ENCODE data around the gene RAD51B. TPM values are rescaled to one million over a fixed set of nuclear protein-coding genes. Genes with fewer than 3 reads are reported as not detected.

Gene RAD51B
- polyA plus RNA-seq, 3 donors: 3.6 to 11.6 (median 9.4) TPM

- H3K4me3 Mint-ChIP-seq: no peak overlapping the region
- H3K27me3 ChIP-seq (ENCODE audit: control insufficient read depth in 2 of 2, insufficient read depth in 2 of 2, low read length in 2 of 2): no peaks in the 10 kb centered on the region
- no peak overlapping the region for H3K27ac Mint-ChIP-seq
- peaks cover 0 to under 1% (median 0%) of the 10 kb centered on the region in 3 donors for H3K27me3 Mint-ChIP-seq (ENCODE audit: low read depth in 3 of 3)
- H3K4me1 Mint-ChIP-seq: peaks cover 33% of the 10 kb centered on the region
- intact Hi-C loops (cut with micrococcal nuclease): loop anchor here (10.0 kb wide), 3 partner anchors 250 to 580 kb away; partner anchors contain the start of genes ZFP36L1 (in 2 of the 2), RAD51B (in 1 of the 2) and ZFYVE26 (in 1 of the 2)
- H3K9me3 ChIP-seq (replicated peaks in 1 of 2; ENCODE audit: control insufficient read depth in 1 of 2, insufficient read depth in 1 of 2, low read length in 2 of 2): no peaks in the 10 kb centered on the region
- WGBS (ENCODE audit: insufficient coverage): no CpG with 5 or more reads among the region's 4 CpGs
- H3K4me2 ChIP-seq (replicated peaks; ENCODE audit: extremely low read depth, low read length, poor library complexity, severe bottlenecking): no peak overlapping the region
- H3K36me3 ChIP-seq (replicated peaks in 1 of 2; ENCODE audit: control insufficient read depth in 1 of 2, insufficient read depth in 2 of 2, low read length in 2 of 2): no peaks in the 10 kb centered on the region
- H4K20me1 ChIP-seq (ENCODE audit: insufficient read depth, low read length): no peaks in the 10 kb centered on the region
- H3K4me3 ChIP-seq (replicated peaks in 1 of 3; ENCODE audit: low read depth in 2 of 3, low read length in 3 of 3): no peak overlapping the region
- no peaks in the 10 kb centered on the region for H3K79me2 ChIP-seq (ENCODE audit: insufficient read depth, low read length)
- DNase-seq: no peak
- H2AFZ ChIP-seq (ENCODE audit: insufficient read depth, low read depth, low read length, poor library complexity, severe bottlenecking): no peak overlapping the region
- peaks cover 0 to 2% (median 0%) of the 10 kb centered on the region in 7 donors for H3K9me3 Mint-ChIP-seq
- TF ChIP-seq CTCF (IDR thresholded peaks at IDR 0.05): no peak
- H3K36me3 Mint-ChIP-seq: no peaks in the 10 kb centered on the region
- no peak overlapping the region for H3K9ac ChIP-seq (ENCODE audit: insufficient read depth, low read length, poor library complexity, severe bottlenecking)
- H3K27ac ChIP-seq (ENCODE audit: low read depth in 1 of 2, low read length in 2 of 2): no peak overlapping the region
- H3K4me1 ChIP-seq (ENCODE audit: control insufficient read depth in 1 of 2, insufficient read depth in 2 of 2, low read length in 2 of 2): peaks cover 28 to 32% of the 10 kb centered on the region in 2 donors
Measured at GRCh38 chr14:68214431-68214830, 394.9 kb downstream of the RAD51B start.

DNA sequence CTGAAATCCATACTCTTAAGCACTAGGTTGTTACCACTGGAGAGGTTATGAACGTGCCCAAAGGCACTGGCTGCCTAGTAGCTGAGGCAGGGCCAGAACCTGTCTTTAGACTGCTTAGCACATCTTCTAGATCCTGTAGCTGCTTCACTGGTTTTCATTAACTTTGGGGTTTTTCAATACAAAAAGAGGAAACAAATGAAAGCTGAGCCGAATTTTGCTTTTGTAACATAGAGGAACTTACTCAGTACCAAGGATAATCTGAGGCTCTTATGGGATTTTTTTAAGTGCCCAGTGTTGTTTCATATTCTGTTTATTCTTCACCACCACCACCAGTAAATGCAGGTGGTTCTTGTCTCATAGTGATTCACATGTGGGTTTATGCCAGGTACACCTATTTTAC, 396.1 kb downstream of the RAD51B start:
- Histone ChIP-seq H2AFZ (ENCODE audit: insufficient read depth, low read depth, low read length, poor library complexity, severe bottlenecking) (no peak overlapping the region), H3K9me3 (replicated peaks in 1 of 2; ENCODE audit: control insufficient read depth in 1 of 2, insufficient read depth in 1 of 2, low read length in 2 of 2) (no peaks in the 10 kb centered on the region), H3K4me1 (ENCODE audit: control insufficient read depth in 1 of 2, insufficient read depth in 2 of 2, low read length in 2 of 2) (peaks cover 17 to 21% of the 10 kb centered on the region in 2 donors), H3K27ac (ENCODE audit: low read depth in 1 of 2, low read length in 2 of 2) (peak overlapping the region; percentile 24 to 40), H4K20me1 (ENCODE audit: insufficient read depth, low read length) (no peaks in the 10 kb centered on the region), H3K79me2 (ENCODE audit: insufficient read depth, low read length) (no peaks in the 10 kb centered on the region), H3K4me2 (replicated peaks; ENCODE audit: extremely low read depth, low read length, poor library complexity, severe bottlenecking) (no peak overlapping the region), H3K4me3 (replicated peaks in 1 of 3; ENCODE audit: low read depth in 2 of 3, low read length in 3 of 3) (no peak overlapping the region), H3K27me3 (ENCODE audit: control insufficient read depth in 2 of 2, insufficient read depth in 2 of 2, low read length in 2 of 2) (no peaks in the 10 kb centered on the region), H3K36me3 (replicated peaks in 1 of 2; ENCODE audit: control insufficient read depth in 1 of 2, insufficient read depth in 2 of 2, low read length in 2 of 2) (no peaks in the 10 kb centered on the region), H3K9ac (ENCODE audit: insufficient read depth, low read length, poor library complexity, severe bottlenecking) (no peak overlapping the region)
- intact Hi-C loops (cut with micrococcal nuclease): loop anchor here (10.0 kb wide), 3 partner anchors 251 to 579 kb away; partner anchors contain the start of genes ZFP36L1 (in 2 of the 2), RAD51B (in 1 of the 2) and ZFYVE26 (in 1 of the 2)
- DNase-seq: peak; percentile 34 to 60 (median 57)
- H3K27ac Mint-ChIP-seq: peak overlapping the region in 6 of 7 donors; percentile 4 to 80 (median 55)
- peaks cover 0 to 2% (median 0%) of the 10 kb centered on the region in 3 donors for H3K27me3 Mint-ChIP-seq (ENCODE audit: low read depth in 3 of 3)
- no peaks in the 10 kb centered on the region for H3K36me3 Mint-ChIP-seq
- 17% methylated on average over 1 of the region's 2 CpGs for WGBS (ENCODE audit: insufficient coverage)
- H3K4me3 Mint-ChIP-seq: no peak overlapping the region
- peaks cover 23% of the 10 kb centered on the region for H3K4me1 Mint-ChIP-seq
- peaks cover 0 to 2% (median 0%) of the 10 kb centered on the region in 7 donors for H3K9me3 Mint-ChIP-seq
- TF ChIP-seq CTCF (IDR thresholded peaks at IDR 0.05): no peak
